DMS79 (cell line): ENCODE results near the gene TMEM175.

Experiments used
- DNase-seq: peaks from one replicate; lab custom pipeline; 2025; lab: John Stamatoyannopoulos, UW

TMEM175 gene, protein sequence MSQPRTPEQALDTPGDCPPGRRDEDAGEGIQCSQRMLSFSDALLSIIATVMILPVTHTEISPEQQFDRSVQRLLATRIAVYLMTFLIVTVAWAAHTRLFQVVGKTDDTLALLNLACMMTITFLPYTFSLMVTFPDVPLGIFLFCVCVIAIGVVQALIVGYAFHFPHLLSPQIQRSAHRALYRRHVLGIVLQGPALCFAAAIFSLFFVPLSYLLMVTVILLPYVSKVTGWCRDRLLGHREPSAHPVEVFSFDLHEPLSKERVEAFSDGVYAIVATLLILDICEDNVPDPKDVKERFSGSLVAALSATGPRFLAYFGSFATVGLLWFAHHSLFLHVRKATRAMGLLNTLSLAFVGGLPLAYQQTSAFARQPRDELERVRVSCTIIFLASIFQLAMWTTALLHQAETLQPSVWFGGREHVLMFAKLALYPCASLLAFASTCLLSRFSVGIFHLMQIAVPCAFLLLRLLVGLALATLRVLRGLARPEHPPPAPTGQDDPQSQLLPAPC

DNA sequence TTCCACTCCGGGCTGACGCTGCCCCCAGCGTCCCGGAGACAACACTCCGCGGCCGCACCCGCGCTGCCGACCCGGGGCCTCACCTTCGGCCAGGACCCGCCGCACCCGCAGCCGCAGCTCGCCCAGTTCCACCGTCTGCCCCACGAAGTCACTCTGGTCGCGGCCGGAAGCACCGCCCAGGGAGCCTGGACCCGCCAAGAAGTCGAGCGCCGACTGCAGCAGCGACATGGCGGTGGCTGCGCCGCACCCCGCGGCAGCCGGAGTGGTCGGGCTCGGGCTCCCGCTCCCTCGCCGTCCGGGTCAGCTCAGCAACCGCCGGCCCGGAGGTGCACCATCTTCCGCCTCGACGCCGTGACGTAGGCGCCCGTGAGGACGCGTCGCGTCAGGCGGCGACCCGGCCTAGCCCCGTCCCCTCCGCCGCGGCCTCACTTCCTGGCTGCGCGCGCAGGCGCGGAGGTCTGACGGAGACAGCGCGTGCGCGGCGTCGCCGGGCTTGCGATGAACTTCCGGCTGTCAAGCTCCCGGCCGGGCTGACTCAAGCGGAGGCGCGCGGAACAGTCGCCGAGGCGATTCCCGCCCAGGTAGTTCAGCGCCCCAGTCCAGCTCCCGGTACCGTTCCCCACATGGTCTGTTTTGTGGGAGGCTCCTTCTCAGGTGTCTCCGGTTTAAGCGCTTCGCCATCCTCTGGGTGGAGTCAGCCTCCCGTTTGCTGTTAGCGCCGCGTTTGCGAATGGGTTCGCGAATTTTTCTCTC lies at the start of gene TMEM175, which contains the start of gene GAK:
TMEM175 (plus strand) TSS at position 501 of the 753 bp plus-strand sequence. CDS start 15,280 bp downstream, outside the sequence.
GAK (minus strand) TSS at position 357 of the 753 bp plus-strand sequence; CDS start at position 228, 129 bp downstream.
- DNase-seq, result peak; percentile 37

- DNase-seq, result no peak
These were observed 49.6 kb upstream of the TMEM175 start for GRCh38 chr4:882646-883045.

GRCh38 chr4:883377-884095 lies 48.7 kb upstream of the TMEM175 start:
- no peak for DNase-seq

GRCh38 chr4:884259-884658 lies 48.0 kb upstream of the TMEM175 start:
- no peak for DNase-seq

DNA sequence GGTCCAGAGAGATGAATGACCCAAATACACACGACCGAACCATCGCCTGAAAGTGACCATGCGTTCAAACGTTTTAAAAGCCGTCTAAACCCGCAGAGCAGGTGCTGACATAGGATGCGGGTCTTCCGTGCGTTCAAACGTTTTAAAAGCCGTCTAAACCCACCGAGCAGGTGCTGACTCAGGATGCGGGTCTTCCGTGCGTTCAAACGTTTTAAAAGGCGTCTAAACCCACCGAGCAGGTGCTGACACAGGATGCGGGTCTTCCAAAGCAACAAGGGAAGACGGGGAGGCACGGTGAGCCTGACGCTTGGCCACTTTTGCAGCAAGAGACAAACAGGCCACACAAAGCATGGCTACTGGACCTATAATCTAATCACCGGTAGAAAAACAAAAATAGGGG lies 47.4 kb upstream of the TMEM175 start:
- no peak for DNase-seq

DNA sequence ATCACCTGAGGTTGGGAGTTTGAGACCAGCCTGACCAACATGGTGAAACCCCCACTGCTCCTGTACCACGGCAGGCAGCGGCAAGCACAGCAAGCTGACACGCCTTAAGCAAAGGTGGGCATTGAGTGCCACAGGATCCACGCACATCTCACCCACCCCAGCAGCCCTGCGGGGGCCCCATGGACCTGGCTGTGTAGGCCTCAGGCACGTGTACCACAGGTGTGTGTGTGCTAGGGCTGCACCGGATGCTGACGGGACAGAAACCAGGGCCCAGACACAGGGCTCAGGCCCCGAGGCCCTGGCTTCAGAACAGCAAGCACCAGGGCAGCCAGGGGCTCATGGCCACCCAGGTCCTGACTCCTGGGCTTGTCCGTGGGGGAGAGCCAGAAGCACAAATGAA lies 46.9 kb upstream of the TMEM175 start:
- no peak for DNase-seq

- DNase-seq, result no peak
These were observed 46.0 kb upstream of the TMEM175 start for GRCh38 chr4:886244-886643.

DNA sequence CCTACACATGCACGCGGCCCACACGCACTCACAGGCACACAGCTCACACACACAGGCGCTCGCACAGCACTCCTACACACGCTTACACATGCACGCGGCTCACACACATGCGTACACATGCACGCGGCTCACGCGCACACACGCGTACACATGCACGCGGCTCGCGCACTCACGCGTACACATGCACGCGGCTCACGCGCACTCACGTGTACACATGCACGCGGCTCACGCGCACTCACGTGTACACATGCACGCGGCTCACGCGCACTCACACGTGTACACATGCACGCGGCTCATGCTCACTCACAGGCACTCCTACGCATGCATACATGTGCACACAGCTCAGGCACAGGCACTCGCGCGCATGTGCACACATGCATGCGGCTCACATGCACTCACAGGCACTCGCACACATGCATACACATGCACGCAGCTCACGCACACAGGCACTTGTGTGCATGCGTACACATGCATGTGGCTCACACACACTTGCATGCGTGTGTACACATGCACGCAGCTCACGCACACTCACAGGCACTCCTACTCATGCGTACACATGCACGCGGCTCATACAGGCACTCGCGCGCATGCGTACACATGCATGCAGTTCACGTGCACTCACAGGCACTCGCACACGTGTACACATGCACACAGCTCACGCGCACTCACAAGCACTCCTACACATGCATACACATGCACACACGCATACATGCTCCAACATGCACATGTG lies 45.1 kb upstream of the TMEM175 start:
- DNase-seq, result no peak

DNA sequence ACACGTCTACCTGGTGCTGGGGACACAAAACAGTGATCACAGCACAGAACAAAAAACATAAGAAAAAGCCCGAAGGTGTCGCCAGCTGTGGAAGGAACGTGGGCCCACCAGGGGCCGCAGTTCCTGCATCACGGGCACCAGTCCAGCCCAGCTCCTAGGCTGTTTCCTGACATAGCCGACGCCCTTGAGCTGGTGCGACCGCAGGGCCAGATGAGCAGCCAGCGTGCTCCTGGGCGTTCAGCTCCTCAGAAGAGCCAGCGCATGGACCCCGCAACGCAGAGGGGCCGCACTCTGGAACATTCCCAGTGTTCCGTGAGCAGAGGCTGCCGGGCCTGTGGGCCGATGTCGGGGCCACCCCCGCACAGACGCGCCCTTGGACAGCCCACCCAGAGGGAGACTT lies 44.2 kb upstream of the TMEM175 start:
- no peak for DNase-seq

DNA sequence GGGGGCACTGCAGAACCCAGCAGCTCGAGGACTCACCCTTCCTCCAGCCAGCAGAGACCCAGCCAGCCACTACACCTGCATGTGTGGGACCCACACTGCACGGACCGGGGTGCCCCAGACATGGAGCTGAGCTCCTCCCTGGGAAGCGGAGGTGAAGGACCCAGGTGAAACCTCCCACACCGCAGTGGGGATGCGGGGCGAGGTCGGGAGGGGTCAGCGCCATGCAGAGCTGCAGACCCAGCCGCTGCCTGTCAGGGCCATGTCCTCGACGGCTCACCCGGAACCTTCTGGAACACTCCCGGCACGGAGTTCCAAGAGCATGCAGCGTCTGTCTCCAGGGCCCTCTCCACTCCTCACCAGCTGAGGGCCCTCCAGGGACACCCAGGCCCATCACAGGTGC lies 42.7 kb upstream of the TMEM175 start:
- DNase-seq, result no peak

- no peak for DNase-seq
These were observed 42.1 kb upstream of the TMEM175 start for GRCh38 chr4:890036-890695.

GRCh38 chr4:891747-892146 lies 40.5 kb upstream of the TMEM175 start:
- DNase-seq, result no peak

GRCh38 chr4:892780-893179 lies 39.5 kb upstream of the TMEM175 start:
- DNase-seq, result no peak

DNA sequence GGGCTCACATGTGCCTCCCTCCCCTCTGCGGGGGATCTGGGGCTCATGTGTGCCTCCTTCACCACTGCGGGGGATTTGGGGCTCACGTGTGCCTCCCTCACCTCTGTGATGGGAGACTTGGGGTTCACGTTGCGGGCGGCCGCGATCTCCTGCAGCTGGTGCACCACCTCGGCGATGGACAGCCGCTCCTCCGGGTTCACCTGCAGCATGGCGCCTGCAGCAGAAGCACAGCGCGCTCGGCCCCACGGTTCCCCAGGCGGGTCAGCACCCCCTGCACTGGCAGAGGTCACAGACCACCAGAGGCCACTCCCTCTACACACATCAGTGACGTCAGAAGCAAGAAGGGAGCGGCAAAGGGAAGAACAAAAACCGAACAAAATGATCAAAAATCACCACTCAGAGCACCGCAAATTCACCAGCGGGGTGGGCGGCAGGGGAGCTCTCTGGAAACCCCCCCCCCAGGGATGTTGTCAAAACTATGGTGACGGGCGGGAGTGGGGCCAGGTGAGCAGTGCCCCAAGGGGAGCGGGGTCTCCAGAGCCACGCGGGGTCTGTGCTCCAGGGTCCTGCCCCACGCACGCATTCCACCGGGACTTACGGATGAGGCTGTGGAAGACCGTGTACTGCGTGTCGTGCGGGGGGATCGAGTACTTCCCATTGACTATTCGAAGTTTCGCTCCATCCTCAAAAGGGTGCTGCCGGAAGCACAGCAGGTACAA lies 38.8 kb upstream of the TMEM175 start:
- DNase-seq, result no peak

- no peak for DNase-seq
These were observed 38.1 kb upstream of the TMEM175 start for GRCh38 chr4:893995-894705.

GRCh38 chr4:895596-895995 lies 36.7 kb upstream of the TMEM175 start:
- no peak for DNase-seq

DNA sequence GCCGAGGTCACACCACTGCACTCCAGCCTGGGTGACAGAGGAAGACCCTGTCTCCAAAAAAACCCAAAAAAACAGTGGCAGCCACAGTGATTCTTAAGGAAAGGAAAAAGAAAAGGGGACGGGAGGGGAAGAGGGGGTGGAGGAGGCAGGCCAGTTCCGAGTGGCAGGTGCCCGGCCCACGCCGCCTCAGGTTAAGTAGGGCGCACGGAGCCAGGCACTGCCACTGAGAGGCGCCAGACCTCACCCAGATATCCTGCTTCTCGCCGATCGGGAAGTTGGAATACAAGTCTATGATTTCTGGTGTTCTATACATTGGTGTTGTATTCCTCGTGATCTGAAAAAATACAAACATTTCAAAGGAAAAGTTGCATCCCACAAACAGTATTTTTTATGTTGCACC lies 36.0 kb upstream of the TMEM175 start:
- DNase-seq, result no peak

DNA sequence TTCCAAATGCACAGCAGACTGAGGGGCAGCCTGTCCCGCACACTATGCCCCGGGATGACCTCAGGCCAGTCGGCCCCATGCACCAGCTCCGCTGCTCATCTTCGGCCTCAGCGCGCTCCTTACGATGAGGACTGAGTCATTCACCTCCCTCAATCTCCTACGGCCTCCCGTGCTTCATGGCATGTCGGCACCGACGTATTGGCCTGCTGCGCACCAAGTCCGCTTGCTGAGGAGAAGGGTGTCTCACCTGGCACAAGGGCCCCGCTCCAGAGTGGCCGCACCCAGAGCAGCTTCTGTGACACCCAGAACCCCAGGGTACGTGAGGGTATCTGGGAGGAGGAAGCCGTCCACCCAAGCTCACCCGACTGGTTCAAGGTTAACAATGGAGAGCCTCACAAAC lies 35.6 kb upstream of the TMEM175 start:
- DNase-seq, result no peak

DNA sequence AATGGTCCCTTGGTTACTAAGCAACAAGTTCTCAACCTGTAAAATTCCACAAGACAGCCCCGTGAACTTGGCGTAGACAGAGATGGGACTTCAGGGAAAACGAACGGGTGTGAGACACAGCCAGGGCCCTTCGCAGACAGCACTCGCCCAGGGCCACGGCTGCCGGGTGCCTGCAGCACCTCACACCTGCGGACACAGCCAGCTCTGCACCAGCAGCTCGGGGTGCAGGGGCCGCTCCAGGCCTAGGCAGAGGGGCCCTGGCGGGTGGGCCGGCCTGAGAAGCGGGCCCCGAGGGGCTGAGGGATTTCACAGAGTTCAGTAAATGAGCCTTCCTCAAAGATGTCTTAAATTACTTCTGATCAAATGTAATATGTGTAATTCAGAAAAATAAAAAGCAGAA lies 34.1 kb upstream of the TMEM175 start:
- no peak for DNase-seq
